K562 (cell line): ENCODE measurements around the gene IDH1. TPM values are rescaled to one million over a fixed set of nuclear protein-coding genes. Genes with fewer than 3 reads are reported as not detected.

Experiments
- DNMT1 ChIP-seq: fragments of 450-650 bp; IDR thresholded peaks from 2 replicates; pipeline ENCODE4 v1.6.1; 2016; ENCODE audit warnings: antibody characterized with exemption, mild to moderate bottlenecking
- EZH2 ChIP-seq: IDR thresholded peaks from 2 replicates; pipeline ENCODE4 v1.6.1; 2012; ENCODE audit warnings: low read depth, mild to moderate bottlenecking, inconsistent platforms, low read length, borderline replicate concordance
- FOXK1 ChIP-seq: sonication (generic); formaldehyde crosslinking; IDR thresholded peaks from 2 replicates; pipeline ENCODE4 v1.8.0; 2022; ENCODE audit warnings: missing genetic modification reagents, mild to moderate bottlenecking, borderline replicate concordance
- FOXK2 ChIP-seq, 2 experiments: fragments of 450-650 bp; IDR thresholded peaks in 1 of 2; conservative IDR thresholded peaks in 1 of 2; 2 replicates each; pipeline ENCODE4 v1.6.1; 2016; ENCODE audit warnings: low read depth in 2 of 2, mild to moderate bottlenecking in 1 of 2
- HBP1 ChIP-seq: fragments of 450-650 bp; formaldehyde crosslinking; IDR thresholded peaks from 2 replicates; pipeline ENCODE4 v1.4.0; 2022; ENCODE audit warnings: missing genetic modification characterization
- PCBP2 ChIP-seq: fragments of 200-400 bp; formaldehyde crosslinking; IDR thresholded peaks from 2 replicates; pipeline ENCODE4 v1.6.1; 2018; ENCODE audit warnings: low read length, low read depth, mild to moderate bottlenecking, moderate library complexity; ENCODE audit not compliant: poor library complexity, severe bottlenecking
- PHTF2 ChIP-seq: fragments of 250-450 bp; sonication (Bioruptor Pico); IDR thresholded peaks from 2 replicates; pipeline ENCODE4 v1.5.0; 2021; ENCODE audit warnings: mild to moderate bottlenecking
- PML ChIP-seq: IDR thresholded peaks from 2 replicates; pipeline ENCODE4 v1.6.1; 2012; ENCODE audit warnings: low read length, inconsistent platforms
- SIN3A ChIP-seq, 2 experiments: fragments of 150-350 bp in 1 of 2; IDR thresholded peaks; 2 replicates each; pipeline ENCODE4 v1.6.1; 2011 to 2016; ENCODE audit warnings: borderline replicate concordance in 2 of 2, low read depth in 2 of 2, low read length in 2 of 2, mild to moderate bottlenecking in 2 of 2, moderate library complexity in 2 of 2; ENCODE audit not compliant: control insufficient read depth in 1 of 2
- SMAD3 ChIP-seq: fragments of 450-650 bp; formaldehyde crosslinking; conservative IDR thresholded peaks from 2 replicates; pipeline ENCODE4 v1.4.0; 2020; ENCODE audit warnings: mild to moderate bottlenecking
- UBTF ChIP-seq, 2 experiments: IDR thresholded peaks; 2 replicates each; pipeline ENCODE4 v1.6.1; 2012; ENCODE audit warnings: improper control_type of control experiment in 2 of 2, low read depth in 2 of 2, low read length in 2 of 2, borderline replicate concordance in 1 of 2
- VEZF1 ChIP-seq: fragments of 200-800 bp; sonication (Bioruptor generic); IDR thresholded peaks from 2 replicates; pipeline ENCODE4 v1.6.1; 2017; ENCODE audit warnings: missing genetic modification characterization, missing compliant biosample characterization
- ZBTB33 ChIP-seq: sonication (generic); formaldehyde crosslinking; IDR thresholded peaks from 2 replicates; pipeline ENCODE4 v1.8.1; 2023; ENCODE audit warnings: mild to moderate bottlenecking, missing genetic modification reagents
- ZFX ChIP-seq: sonication (generic); formaldehyde crosslinking; IDR thresholded peaks from 2 replicates; pipeline ENCODE4 v1.8.0; 2022; ENCODE audit warnings: mild to moderate bottlenecking, missing genetic modification reagents, moderate library complexity
- ZNF3 ChIP-seq: fragments of 250-450 bp; sonication (Bioruptor Pico); IDR thresholded peaks from 2 replicates; pipeline ENCODE4 v1.5.0; 2021; ENCODE audit warnings: mild to moderate bottlenecking, moderate library complexity
- ZNF512 ChIP-seq: IDR thresholded peaks from 2 replicates; pipeline ENCODE4 v1.6.1; 2016; ENCODE audit warnings: missing genetic modification characterization, missing compliant biosample characterization
- ZNF551 ChIP-seq: fragments of 250-450 bp; sonication (Bioruptor Pico); IDR thresholded peaks from 2 replicates; pipeline ENCODE4 v1.5.0; 2021; ENCODE audit warnings: mild to moderate bottlenecking, moderate library complexity
- polyA plus RNA-seq, 8 experiments: library from polyadenylated mRNA; depleted of rRNA in 4 of 8; stranded (reverse) in 5 of 8; unstranded in 3 of 8; fragments of >200 nt; fragmentation: Nextera tagmentation in 2 of 8; fragmentation: Illumina TruSeq in 1 of 8; extraction: Ambion mirVana in 2 of 8; extraction: Trizol in 1 of 8; gene quantifications; 2 replicates each; pipeline versions ENCODE4 v1.2.1 to v1.2.3, GENCODE V29; 2011 to 2014; ENCODE audit warnings: inconsistent platforms in 1 of 8, missing spikeins in 1 of 8
- total RNA-seq, 7 experiments: library from RNA; depleted of rRNA in 6 of 7; stranded (reverse); fragments of >200 nt in 6 of 7; fragmentation: Illumina TruSeq in 2 of 7; extraction: Trizol in 2 of 7; gene quantifications; 2 replicates each; pipeline versions ENCODE4 v1.2.1 to v1.2.3, GENCODE V29; 2011 to 2021; ENCODE audit warnings: low replicate concordance in 1 of 7

The IDH1 gene
- total and polyA plus RNA-seq, 9 of the 15 experiments (the other 6 are each of a cell fraction or from before 2014, with no cell fraction given), result 61.9 to 194 (median 101) TPM

GRCh38 chr2:208265801-208266552, 11.1 kb upstream of the IDH1 start, which contains the start of gene PIKFYVE (continued):
- TF ChIP-seq ZBTB33 (CRISPR knock-in tag) (0 out of 2 replicates have a peak, but pooled peaks have one; percentile 8), SMAD3 (no peak), SIN3A (IDR thresholded peaks at IDR 0.05; ENCODE audit: borderline replicate concordance in 2 of 2, control insufficient read depth in 1 of 2, low read depth in 2 of 2, low read length in 2 of 2) (0 out of 4 replicates have a peak, but pooled peaks of 1 of the 2 experiments have one; percentile 20), HBP1 (CRISPR knock-in tag) (no peak), ZNF512 (tag) (no peak), UBTF (IDR thresholded peaks at IDR 0.05; ENCODE audit: borderline replicate concordance in 1 of 2, low read depth in 2 of 2, low read length in 2 of 2) (0 out of 4 replicates have a peak, but pooled peaks of 1 of the 2 experiments have one; percentile 13), ZNF3 (CRISPR knock-in tag) (no peak), PHTF2 (CRISPR knock-in tag) (no peak), ZNF551 (CRISPR knock-in tag) (no peak), ZFX (CRISPR knock-in tag) (peak; percentile 79), DNMT1 (no peak), PCBP2 (no peak), PML (peak; percentile 52), FOXK2 (conservative IDR thresholded peaks at IDR 0.05 in 1 of 2, IDR thresholded peaks at IDR 0.05 in 1 of 2; ENCODE audit: low read depth in 2 of 2) (peak; percentile 64 to 75; a peak in 3 of 4 replicates), EZH2 (no peak), FOXK1 (CRISPR knock-in tag) (no peak), VEZF1 (CRISPR knock-in tag) (peak; percentile 80)
